Occipital lobe (tissue), 2 donors: ENCODE data around the gene PRR30. TPM values are rescaled to one million over a fixed set of nuclear protein-coding genes. Genes with fewer than 3 reads are reported as not detected.
"Not testable (repeated sequence)": the region's sequence is repeated elsewhere in the genome, so short reads cannot be mapped to it uniquely, and the experiment has no call there.

Experiments
- DNase-seq: peaks from one replicate; lab custom pipeline; 2025; lab: John Stamatoyannopoulos, UW
- total RNA-seq: library from RNA; depleted of rRNA; stranded (reverse); fragments of >200 nt; gene quantifications from one replicate; pipeline ENCODE4 v1.2.3, GENCODE V29; 2014

PRR30 gene
- not detected for total RNA-seq

DNA sequence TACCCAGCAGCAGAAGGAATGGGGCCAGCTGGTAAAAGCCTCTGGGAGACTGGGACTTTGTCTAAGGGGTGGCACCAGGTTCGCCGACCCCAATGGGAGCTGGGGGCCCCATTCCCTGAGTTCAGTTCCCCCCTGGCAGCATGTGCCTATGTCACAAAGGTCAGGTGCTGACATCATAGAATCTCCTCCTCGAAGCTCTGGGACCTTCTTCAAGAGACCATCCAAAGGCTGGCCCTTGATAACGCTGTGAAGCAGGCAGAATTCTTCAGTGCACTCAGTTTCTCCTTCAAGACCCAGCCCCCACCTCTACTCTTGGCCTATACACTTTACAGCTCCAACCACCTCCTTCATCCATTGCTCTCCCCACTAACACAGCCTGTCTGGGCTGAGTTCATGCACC lies at the start of gene PRR30:
Gene PRR30, minus strand, starts transcription at position 101 of the 400 bp plus-strand sequence. CDS start 1,081 bp downstream, outside the sequence.
- no peak for DNase-seq

DNA sequence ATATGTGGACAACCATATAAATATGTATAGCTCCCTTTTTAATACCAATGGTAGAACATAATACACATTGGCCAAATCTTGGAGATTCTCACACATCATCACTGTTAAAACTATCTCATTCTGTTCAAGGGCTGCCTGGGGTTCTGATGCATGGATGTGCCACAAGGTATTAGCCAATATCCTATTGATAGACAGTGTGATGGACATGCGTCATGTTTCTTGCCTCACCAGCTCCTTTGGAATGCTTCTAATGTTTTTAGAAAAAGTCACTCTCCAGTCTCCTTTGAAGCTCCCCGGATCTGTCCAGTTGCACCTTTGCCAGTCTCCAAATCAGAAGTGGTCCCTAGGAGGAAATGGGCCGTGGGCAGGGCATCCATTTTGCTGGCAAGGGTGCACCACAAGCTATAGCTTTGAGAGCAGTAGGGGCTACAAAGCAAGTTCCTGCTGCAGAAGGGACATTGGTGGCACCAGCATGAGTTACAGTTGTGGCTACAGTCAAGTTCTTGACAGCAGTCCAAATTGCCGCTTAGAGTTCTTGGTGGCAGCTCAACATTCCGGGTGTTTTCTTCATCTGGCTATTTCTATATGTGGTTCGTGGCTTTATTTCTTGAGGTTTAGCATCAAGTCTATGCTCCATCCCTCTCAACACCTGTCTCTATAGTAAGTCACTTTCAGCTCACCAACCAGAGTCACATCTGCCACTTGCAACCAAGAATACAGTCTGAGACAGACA lies 47.6 kb upstream of the PRR30 start:
- no peak for DNase-seq

GRCh38 chr2:27185331-27186026 lies 46.3 kb upstream of the PRR30 start:
- DNase-seq = no peak

GRCh38 chr2:27184115-27184514 lies 44.9 kb upstream of the PRR30 start:
- no peak for DNase-seq

- no peak for DNase-seq
Observed at GRCh38 chr2:27182346-27182745, 43.1 kb upstream of the PRR30 start.

- no peak for DNase-seq
Observed at GRCh38 chr2:27179344-27180000, 40.3 kb upstream of the PRR30 start.

DNA sequence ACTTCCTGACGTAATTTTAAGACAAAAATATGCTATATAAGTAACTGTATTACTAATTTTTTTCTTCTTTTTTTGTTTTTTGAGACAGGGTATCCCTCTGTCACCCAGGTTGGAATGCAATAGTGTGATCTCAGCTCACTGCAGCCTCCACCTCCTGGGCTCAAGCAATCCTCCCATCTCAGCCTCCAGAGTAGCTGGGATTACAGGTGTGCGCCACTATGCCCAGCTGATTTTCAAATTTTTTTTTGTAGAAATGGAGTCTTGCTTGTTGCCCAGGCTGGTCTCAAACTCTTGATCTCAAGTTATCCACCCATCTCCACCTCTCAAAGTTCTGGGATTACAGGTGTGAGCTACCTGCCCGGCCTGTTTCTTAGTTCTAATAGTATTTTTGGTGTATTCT lies 39.3 kb upstream of the PRR30 start:
- DNase-seq = no peak

DNA sequence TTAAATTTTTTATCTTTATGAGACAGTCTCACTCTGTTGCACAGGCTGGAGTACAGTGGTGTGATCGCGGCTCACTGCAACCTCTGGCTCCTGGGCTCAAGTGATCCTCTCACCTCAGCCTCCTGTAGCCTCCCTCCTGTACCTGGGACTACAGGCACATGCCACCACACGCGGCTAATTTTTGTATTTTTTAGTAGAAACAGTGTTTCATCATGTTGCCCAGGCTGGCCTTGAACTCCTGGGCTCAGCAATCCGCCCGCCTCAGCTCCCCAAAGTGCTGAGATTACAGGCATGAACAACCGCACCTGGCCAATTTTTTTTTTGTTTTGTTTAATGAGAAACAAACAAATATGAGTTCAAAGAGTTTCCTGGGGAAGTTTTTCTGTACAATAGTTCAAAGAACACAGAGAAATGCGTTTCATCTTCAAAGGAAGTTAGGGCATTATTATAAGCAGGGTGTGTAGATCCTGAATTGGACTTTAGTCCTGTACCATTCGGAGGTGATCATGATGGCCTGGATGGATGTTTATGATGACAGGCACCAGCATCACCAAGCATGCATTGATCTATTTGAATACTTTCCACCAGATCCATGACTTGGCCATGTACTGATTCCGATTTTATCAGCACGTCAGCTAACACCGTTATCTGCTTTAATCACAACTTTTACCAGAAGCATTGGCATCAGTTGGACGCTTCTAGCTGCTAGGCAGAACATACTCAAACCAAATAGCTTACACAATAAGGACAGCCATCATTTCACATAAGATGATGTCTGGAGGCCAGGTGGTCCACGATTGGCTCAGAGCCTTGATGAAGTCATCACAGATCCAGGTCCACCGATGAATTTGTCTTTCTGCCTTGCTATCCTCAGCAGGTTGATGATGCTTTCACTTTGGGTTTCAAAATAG lies 38.5 kb upstream of the PRR30 start:
- no peak for DNase-seq

DNA sequence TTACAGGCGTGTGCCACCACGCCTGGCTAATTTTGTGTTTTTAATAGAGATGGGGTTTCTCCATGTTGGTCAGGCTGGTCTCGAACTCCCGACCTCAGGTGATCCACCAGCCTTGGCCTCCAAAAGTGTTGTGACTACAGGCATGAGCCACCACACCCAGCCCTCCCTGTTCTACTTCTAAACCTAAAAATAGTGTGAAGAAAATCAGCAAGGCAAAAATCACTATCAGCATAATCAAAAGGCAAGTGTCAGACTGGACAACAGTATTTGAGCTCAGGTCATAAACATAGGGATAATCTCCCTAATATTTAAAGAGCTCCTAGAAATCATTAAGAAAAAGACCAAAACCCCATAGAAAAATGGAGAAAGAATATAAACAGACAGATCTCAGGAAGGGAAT lies 36.6 kb upstream of the PRR30 start:
- DNase-seq = not testable (repeated sequence)

GRCh38 chr2:27175330-27175729 lies 36.1 kb upstream of the PRR30 start:
- no peak for DNase-seq

DNA sequence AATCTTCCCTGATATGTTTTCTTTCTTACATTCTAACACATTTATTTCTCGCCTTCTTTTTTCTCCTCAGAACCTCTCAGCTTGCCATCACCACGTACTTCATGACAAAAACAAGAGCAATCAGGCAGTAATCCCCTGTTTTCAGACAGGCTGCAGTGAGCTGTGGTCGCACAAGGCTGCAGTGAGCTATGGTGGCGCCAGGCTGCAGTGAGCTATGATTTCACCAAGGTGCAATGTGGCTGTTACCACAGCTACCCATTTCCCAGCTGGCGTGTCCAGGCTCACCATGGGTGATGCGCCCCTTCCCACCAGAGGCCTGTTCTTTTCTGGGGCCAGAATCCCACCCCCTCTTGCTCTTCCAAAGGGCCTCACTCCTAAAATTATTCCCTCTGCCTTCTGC lies 35.4 kb upstream of the PRR30 start:
- no peak for DNase-seq

GRCh38 chr2:27171351-27171848 lies 32.2 kb upstream of the PRR30 start:
- DNase-seq = no peak

DNA sequence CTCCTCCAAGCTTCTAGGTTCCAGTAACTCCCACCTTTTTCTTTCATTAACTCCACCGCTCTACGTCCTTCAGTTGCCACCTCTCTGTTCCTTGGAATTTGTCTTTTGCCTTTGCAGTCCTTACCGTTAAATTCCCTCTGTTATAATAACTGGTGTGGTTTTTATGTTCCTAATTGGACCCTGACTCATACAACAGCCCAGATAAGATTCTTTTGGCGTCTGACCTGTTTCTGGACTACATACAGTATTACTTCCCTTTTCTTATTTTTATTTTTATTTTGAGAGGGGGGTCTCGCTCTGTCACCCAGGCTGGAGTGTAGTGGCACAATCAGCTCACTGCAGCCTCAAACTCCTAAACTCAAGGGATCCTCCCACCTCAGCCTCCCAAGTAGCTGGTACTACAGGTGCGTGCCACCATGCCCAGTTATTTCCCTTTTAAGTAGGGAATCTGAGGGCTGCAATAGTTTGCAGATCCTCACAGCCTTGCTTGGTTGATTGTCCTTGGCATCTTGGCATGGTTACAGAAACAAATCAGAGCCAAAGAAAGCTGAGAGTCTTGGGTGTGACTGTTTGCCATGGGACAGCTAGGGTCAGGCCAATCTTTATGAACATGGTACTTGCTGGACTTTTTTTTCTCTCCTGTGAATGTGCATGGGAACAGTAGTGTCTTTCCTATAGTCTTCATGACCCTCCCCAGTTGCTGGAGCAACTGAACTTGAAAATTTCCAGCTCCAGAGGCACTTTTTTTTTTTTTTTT lies 31.5 kb upstream of the PRR30 start:
- no peak for DNase-seq

DNA sequence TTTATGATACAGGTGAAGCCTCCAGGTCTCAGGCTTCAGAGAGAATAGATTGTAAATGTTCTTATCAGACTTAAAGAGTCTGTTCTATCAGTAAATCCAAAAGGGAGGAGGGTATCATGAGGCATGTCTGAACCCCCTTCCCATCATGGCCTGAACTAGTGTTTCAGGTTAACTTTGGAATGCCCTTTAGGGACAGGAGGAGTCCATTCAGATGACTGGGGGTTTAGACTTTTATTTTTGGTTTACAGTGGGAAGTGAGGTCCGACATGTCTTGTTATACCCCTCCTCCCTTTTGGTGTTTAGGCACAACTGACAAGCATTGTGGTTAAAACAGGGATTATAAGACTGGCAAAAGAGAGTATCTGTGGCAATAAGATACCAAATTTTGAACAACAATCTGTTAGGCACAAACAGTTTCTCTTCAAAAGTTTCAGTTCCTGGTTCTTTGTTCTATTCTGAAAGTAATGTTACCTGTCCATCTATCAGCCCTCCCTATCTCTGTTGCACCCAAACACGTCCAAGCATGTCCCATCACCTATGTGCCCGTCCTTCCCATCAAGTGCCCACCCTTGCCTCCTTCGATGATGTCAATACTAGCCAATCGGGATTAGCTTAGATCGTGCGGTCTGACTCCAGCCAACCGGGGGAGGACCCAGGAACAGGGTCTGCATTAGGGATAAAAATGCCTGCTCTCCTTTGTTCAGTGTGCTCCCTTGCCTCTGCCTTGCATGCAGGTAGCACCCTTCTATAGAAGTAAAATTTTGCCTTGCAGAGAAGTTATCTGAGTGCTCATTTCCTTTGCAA lies 26.0 kb upstream of the PRR30 start:
- DNase-seq = no peak

- no peak for DNase-seq
Observed at GRCh38 chr2:27162151-27163121, 23.2 kb upstream of the PRR30 start.

DNA sequence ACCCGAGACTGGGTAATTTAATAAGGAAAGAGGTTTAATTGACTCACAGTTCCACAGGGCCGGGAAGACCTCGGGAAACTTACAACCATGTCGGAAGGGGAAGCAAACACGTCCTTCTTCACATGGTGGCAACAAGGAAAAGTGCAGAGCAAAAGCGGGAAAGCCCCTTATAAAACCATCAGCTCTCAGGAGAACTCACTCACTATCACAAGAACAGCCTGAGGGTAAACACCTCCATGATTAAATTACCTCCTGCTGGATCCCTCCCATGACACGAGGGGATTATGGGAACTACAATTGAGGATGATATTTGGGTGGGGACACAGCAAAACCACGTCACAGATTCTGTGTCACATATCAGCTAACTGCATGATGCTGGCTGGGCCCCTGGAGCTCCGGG lies 21.0 kb upstream of the PRR30 start:
- no peak for DNase-seq

- no peak for DNase-seq
Observed at GRCh38 chr2:27159271-27159670, 20.1 kb upstream of the PRR30 start.

GRCh38 chr2:27158468-27158867 lies 19.3 kb upstream of the PRR30 start:
- no peak for DNase-seq
